Left cardiac atrium (tissue), 4 donors: ENCODE measurements around the gene CLDN5. TPM values are rescaled to one million over a fixed set of nuclear protein-coding genes. Genes with fewer than 3 reads are reported as not detected.

ENCODE experiments used
- ATAC-seq, 2 donors: fragments of 200-7000 bp; cut with Tn5 transposase; one replicate each; pipeline ENCODE4 v1.9.1; 2020; ENCODE audit warnings: mild to moderate bottlenecking in 2 of 2, moderate library complexity in 2 of 2
- DNase-seq: peaks from one replicate; pipeline ENCODE4 v3.0.0-alpha.2; 2020
- intact Hi-C, 2 donors: fragments of 100-400 bp; cut with DNase I; formaldehyde crosslinking; loops; one replicate each; pipeline versions ENCODE4 v1.14.1 to v1.15.1; 2022 to 2023
- long read RNA-seq: library from polyadenylated mRNA; unstranded; transcript quantifications from one replicate; pipeline ENCODE4 v2.0.0, GENCODE V29; 2021
- total RNA-seq, 2 donors: library from RNA; stranded (reverse); fragmentation: NEBNext Ultra II Directional; extraction: Animal tissue kit (Norgen Biotek cat#: 25700); gene quantifications; one replicate each; pipeline ENCODE4 v1.2.1, GENCODE V29; 2021
- donor health status: DM: no; HTN: yes; CAD: no.
- donor health status: DM: no; HTN: yes; CAD: no; lungs with severe emphysema.
- donor health status: DM: yes; HTN: yes; CAD: no.
- donor health status: Dilated cardiomyopathy.

CLDN5 gene, protein sequence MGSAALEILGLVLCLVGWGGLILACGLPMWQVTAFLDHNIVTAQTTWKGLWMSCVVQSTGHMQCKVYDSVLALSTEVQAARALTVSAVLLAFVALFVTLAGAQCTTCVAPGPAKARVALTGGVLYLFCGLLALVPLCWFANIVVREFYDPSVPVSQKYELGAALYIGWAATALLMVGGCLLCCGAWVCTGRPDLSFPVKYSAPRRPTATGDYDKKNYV
- 10 to 100 TPM; 23.3 to 42.1 TPM for total RNA-seq
- long read RNA-seq, transcript CLDN5-203 (2 exons, 1,760 nt), result minor isoform, 12 of 162 reads
- long read RNA-seq, transcript CLDN5-201 (1 exons, 2,357 nt), result major isoform, 148 of 162 reads
- long read RNA-seq, partial matches to known transcripts, result 0 of 162 reads
- long read RNA-seq, other reads (novel, unspliced or antisense), result 2 of 162 reads

DNA sequence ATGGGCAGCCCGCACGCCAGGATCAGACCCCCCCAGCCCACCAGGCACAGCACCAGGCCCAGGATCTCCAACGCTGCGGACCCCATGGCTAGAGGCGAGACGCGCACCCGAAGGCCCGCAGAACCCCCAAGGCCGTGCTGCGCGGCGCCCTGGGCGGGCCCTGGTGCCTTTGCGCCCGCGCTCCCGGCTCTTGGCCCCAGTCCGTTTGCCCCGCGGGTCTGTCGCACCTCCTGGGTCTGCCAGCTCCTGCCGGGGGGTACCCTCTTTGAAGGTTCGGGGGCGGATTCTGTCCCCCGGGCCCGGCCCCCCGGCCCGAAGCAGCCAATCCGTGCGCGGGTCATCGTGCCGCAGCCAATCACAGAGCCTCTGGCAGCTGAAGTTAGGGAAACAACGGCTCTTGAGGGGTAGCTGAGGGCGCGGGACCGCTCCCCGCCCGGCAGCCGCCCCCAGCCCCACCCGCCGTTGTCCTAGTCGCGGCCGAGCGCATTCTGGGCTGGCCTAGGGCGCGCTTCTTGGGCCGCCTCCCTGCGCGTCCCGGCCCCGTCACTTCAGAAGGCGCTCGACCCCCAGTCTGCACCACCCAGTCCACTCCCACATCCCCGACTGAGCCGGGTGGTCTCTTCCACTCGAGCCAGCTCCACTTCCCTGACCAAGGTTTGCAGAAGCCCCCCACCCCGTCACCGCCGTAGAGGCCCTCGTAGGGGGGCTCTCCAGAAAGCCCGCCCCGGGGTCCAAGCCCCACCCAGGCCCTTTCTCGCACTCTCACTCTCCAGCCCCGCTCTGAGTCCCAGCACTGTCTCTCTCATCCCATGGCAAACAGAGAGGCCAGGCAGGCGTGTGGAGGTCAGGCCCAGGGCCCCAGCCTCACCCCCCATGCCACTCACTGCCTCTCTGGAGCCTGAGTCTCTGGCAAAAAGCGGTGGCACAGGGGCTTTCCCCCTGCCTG lies at the start of gene CLDN5:
CLDN5 (minus strand) TSS at position 241 of the 946 bp plus-strand sequence; CDS start at position 86, 155 bp downstream.
- intact Hi-C loops, result loop anchor here (1.0 to 10.0 kb wide), 3 partner anchors 50 to 100 kb away; no protein-coding TSS in a partner anchor
- ATAC-seq, result peak; percentile 48 to 56

DNA sequence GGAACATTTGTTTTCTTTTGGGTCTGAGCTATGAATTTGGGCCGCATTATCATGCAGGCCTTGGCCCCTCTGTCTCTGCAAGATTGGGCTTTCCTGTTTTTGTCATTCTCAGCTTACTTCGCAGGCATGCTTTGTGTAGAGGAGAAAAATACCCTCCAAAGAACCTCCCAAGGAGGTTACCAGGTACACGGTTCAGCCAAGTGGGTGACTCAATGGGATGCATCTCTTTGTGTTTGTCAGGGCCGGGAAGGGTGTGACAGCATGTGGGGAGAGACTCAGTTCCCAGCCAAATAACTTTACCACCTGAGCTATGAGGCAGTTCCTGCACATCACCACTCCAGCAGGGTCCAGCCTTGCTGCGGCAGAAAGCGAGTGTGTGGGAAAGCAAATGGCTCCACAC lies 47.8 kb upstream of the CLDN5 start:
- intact Hi-C loops, result loop anchor here in 1 of 2 donors (10.0 kb wide), 1 partner anchor 47 kb away; the partner anchor contains the start of gene CLDN5
- no peak for DNase-seq
- no peak for ATAC-seq

More for the DNA sequence above, at the start of gene CLDN5:
- DNase-seq, result peak; percentile 39

DNA sequence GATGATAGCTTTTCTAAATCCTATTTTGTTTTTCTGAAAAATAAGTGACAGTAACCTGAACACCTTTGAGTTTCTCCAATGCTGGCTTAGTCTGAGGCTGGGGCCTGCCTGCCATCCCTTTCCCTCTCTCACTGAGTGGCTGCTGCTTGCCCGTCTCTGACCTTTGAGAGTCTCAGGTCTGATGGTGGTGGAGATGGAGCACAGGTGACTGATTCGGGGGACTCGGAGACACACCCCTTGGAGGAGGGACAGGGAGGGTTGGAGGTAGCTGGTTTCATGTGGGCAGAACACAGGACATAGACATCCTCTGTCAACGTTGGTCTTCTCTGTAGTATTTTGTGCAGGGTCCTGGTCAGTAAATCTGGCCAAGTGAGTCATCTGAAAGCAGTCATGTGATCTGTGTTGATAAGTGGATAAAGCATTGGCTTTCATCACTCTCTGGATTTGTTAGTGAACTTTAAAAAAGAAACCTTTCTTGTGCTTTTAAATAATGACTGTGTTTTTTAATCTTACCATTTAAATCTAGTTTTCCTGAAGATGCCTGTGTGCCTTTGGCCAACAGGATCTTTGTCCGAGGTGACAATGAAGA lies 47.1 kb upstream of the CLDN5 start:
- ATAC-seq (no peak), DNase-seq (no peak)
- intact Hi-C loops, result loop anchor here in 1 of 2 donors (10.0 kb wide), 1 partner anchor 46 kb away; the partner anchor contains the start of gene CLDN5

DNA sequence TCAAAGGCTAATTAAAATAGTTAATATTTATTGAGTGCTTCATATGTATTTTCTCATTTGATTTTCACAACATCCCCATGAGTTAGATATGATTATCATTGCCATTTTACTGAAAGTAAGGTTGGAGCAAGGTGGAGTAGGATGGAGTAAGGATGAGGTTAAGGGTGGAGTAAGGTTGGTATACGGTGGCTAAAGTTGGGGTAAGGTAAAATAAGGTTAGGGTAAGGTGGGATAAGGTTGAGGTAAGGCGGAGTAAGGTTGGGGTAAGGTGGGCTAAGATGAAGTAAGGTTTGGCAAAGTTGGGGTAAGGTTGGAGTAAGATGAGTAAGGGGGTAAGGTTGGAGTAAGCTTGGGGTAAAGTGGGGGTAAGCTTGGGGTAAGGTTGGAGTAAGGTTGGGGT lies 45.8 kb upstream of the CLDN5 start:
- no peak for ATAC-seq
- no peak for DNase-seq
- intact Hi-C loops, result loop anchor here in 1 of 2 donors (10.0 kb wide), 1 partner anchor 45 kb away; the partner anchor contains the start of gene CLDN5

DNA sequence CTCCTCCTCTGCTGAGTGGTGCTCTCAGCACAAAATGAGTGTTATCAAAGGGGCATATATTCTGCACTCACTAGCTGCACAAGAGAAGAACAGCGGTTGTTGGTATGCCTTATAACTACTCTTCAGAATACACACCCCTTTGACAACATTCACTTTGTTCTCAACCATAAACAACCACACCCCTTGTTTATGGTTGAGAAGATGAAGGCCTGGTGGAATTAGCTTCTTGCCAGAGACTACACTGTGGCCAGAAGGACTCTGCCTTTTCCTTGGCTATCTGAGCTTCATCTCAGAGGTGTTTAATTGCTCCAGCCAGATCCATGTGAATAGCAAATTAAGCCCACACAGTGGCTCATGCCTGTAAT lies 45.0 kb upstream of the CLDN5 start:
- intact Hi-C loops, result no loop called here
- no peak for ATAC-seq
- no peak for DNase-seq

DNA sequence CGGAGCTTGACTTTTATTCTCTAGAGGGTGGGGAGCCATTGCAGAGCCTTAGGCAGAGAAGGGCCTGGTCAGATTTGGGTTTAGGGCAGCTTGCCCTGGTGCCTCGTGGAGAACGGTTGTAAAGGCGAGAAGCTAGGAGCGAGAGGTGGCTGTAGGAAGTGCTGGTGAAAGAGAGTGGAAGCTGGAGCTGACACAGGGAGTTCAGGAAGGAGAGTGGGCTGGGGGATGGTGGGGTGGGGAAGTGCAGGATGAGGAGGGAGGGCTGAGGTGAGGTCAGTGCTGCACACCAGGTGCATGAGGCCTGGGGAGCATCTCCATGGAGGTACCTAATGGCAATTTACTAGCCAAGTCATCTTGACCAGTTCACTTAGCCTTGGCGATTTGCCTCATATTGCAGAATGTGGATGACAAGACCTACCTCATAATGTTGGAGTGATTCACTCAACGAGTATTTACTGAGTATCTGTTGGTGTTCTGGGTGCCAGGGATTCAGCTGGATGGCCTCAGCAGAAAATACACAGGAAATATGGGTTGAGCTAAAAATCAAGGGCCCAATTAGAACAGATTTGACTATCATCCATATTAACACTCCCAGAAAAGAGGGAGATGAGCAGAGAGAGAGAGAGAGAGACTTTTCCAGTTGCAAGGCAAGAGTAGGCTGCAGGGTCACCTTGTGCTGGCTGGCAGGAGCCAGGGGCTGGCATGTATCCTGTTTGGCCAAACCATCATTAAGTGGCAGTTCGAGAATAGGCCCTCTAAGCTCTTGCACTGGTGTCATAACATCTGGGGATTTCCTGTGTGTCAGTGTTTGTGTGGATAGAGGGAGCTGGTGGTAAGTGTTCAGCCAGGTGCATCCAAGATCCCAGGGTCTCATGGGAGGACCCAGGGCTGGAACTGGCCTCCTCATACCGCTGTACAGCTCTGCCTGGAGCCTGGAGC lies 44.4 kb upstream of the CLDN5 start:
- ATAC-seq (peak in 1 of 2 donors; percentile 59), DNase-seq (no peak)
- intact Hi-C loops, result no loop called here

DNA sequence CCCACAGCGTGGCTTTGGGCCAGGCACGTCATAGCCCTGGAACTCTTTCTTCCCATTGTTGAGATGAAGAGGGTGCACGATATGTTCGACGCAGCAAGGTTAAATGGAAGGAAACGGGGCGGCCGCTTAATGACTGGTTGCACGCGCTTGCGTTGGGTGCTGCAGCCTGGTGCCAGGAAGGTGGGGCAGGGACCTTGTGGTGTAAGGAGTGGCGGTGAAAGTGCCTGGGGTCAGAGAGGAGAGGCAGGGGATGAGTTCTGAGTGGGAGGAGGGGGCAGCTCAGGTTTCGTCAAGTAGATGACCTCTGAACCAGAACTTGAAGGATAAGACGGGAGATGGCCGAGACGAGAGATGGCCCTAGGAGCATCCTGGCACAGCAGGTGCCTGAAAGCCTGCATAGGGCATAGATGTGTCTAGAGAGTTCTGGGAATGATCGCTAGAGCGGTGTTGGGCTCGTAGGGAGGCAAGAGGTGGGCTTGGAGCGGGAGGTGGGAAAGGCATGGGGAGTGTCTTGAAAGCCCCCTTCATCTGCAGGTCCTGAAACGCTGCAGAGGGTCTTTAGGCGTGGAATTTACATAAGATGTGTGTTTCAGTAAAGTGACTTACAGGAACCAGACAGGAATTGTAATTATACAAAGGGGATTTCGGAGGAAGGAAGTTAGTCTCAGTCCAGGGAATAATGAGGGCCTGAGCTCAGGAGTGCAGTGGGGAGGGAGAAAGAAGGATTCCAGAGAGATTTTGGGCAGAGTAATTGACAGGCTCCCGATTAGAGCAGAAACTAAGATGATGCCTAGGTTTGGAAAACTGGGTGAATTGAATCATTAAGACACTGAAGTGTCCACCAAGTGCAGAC lies 43.2 kb upstream of the CLDN5 start:
- DNase-seq (no peak), ATAC-seq (peak in 1 of 2 donors; percentile 52)
- intact Hi-C loops, result no loop called here

DNA sequence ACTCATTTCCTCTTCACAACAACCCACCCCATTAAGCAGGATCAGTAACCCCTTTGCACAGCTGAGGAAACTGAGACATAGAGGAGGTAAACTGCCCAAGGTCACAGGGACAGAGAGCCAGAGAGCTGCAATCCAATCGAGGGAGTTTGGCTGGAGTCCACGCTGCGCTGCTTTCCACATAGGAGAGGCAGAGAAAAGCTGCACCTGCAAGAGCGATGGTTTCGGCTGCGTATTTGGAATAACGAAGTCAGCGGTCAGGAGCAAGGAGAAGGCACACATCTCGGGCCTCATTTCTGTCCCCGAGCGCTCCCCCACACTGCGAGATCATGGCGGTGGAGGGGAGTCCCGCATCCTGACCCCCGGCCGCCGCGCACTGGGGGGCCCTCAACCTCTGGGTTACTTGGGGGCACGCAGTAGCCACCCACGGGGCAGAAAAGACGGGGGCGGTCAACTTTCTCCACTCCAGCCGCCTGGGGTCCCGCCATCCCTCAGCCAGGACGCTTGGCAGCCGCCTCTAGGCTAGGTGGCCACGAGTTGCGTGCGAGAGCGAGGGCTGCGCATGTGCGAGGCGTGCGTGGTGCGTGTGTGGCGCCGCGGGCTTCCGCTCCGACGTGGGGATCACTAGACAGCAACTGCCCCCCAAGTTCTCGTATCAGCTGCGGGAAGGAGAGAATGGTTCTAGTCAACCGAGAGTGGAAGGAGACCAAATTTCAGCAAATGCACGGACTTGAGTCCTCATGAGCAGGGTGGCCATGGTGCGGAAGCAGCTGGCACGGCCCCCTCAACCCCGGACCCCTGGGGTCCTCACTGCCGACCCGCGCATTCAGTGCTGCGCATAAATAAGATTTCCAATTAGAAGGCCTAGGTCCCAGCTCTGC lies 42.3 kb upstream of the CLDN5 start:
- intact Hi-C loops, result no loop called here
- no peak for ATAC-seq
- DNase-seq, result no peak

DNA sequence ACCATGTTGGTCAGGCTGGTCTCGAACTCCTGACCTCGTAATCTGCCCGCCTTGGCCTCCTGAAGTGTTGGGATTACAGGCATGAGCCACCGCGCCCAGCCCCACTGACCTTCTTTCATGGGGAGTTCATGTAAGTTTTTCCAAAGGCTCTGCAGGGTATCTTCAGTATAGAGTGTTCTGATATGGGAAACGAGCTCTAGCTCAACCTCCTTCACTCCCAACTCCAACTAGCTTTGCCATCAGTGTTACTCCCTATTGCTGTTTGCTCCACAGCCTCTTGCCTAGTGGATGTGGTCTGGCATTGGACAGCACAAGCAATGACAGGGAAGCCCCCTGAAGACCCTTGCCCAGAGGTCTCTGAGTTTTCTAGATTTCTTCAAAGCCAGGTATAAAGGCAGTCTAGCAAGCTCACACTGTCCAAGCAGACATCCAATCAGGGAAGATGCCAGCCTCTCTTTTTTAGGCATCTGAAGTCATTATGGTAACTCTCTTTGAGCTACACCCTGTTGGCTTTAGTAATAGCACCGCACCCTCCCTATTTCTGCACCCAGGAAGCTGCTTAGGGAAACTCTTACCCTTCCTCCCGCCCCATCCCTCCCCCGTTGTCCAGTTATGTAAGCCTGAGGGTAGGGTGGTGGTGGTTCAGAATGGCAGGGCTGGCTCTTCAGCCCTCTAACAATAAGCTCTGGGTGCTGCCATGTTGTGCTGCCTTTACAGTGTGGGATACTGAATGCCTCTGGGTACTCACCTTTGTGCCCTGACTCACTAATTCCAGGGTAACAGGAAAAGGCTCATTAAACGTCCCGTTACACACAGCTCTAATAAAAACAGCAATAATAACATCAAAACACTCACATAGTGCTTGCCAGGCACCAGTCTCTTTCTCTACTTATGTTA lies 41.4 kb upstream of the CLDN5 start:
- intact Hi-C loops, result no loop called here
- no peak for ATAC-seq
- DNase-seq, result no peak

DNA sequence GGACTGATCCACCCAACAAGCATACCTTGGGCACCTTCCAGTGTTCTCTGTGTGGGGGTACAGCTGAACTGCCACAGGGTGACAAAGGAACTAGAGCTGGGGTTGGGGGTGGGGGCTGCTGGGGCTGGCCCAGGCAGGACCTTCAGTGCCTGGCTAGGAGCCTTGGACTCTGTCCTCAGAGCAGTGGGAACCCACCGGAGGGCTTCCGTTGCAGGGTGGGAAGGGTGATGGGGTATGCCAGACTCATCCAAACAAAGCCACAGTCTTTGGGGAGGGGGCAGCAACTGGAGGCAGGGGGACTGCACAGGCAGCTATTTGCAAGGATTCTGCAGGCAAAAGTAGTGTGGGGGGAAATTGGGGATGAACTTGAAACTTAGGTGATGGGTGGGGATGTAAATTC lies 35.7 kb upstream of the CLDN5 start:
- intact Hi-C loops, result no loop called here
- no peak for ATAC-seq
- DNase-seq, result no peak

DNA sequence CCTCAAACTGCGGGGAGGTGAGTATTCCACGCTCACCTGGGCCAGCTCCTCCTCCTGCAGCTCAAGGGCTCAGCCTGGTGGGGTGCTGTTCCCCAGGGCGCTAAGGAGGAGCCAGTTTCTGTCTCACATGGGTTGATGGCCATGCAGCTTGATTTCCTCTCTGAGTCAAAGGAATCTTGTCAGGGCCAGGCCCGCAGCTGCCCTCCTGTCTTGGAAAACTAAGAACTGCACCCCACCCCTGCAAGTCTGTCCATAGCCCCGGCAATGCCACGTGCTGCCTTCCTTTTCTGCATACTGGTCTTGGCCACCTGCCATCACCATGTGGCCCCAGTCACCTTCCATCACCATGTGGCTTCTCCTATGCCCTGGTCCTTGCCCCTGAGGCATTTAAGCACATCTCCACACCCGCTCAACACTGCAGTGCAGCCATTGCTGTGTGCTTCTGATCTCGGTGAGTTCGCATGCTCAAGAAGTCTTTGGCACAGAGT lies 35.2 kb upstream of the CLDN5 start:
- ATAC-seq, result no peak
- intact Hi-C loops, result no loop called here
- no peak for DNase-seq

DNA sequence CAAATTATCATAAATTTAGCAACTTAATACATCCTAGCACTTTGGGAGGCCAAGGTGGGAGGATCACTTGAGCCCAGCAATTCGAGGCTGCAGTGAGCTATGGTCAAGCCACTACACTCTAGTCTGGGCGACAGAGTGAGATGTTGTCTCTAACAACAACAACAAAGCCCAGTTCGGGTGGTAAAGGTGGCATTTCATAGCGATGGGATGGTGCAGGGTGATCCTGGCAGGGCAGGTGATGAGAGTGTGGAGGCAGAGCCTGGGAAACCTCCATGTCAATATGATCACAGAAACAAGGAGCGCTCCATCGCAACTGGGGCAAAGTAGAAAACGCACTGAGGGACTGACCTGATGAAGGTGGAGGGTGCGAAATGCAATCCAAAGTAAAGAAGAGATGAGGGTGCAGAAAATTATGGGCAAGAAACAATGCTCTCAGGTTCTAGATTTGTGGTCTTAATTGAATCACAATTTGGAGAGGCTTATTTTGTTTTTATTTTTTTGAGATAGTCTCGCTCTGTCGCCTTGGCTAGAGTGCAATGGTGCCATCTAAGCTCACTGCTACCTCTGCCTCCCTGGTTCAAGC lies 32.8 kb upstream of the CLDN5 start:
- intact Hi-C loops, result no loop called here
- ATAC-seq, result no peak

DNA sequence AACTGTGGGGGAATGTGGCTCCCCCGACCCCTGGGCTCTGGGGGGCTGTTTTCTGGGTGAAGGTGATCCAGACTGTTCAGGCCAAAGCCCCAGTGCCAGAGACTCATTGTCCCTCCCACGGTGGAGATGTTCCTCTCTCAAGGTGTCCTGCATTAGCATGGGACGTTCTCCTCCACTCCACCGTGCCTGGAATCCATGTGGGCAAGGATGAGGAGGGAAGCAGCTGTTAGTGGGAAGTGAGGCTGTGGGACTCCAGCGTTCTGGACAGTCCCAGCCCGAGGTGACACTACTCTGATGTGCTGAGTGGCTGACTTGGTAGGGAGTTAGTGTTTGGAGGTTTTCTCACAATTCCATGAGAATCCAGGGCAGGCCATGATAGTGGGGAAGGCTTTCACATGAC lies 31.4 kb upstream of the CLDN5 start:
- intact Hi-C loops, result no loop called here
- DNase-seq (no peak), ATAC-seq (no peak)

More for the DNA sequence above, 32.8 kb upstream of the CLDN5 start:
- DNase-seq, result no peak

DNA sequence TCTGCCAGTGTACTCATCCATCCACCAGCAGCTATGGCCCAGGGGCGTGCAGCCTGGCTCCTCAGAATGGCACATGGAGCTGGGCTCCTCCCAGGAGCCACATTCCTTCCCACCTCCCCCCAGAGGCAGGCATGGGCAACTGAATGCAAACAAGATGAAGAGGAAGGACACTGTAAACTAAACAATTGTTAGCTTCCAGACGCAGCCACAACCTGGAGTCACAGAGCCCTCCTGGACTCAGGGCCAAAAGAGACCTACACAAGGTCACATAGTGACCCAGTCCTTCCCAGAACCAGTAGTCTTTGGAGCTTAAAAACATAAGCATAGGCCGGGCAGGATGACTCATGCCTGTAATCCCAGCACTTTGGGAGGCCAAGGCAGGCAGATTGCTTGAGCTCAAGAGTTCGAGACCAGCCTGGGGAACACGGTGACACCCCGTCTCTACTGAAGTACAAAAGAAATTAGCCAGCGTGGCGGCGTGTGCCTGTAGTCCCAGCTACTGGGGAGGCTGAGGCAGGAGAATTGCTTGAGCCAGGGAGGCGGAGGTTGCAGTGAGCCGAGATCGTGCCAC lies 30.7 kb upstream of the CLDN5 start:
- no peak for ATAC-seq
- no peak for DNase-seq
- intact Hi-C loops, result no loop called here

DNA sequence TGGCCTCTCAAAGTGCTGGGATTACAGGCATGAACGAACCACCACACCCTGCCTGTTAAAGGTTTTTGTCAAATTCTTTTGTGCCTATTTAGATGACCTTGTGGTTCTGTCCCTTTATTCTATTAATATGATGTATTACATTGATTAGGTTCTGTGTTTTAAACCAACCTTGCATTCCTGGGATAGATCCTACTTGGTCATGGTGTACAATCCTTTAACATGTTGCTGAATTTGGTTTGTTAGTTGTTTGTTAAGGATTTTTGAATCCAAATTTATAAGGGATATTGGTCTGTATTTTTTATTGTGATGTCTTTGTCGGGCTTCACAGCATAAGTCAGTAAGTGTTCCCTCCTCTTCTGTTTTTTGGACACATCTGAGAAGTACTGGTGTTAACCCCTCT lies 29.0 kb upstream of the CLDN5 start:
- intact Hi-C loops, result no loop called here
- no peak for ATAC-seq

More for the DNA sequence above, 29.0 kb upstream of the CLDN5 start:
- DNase-seq, result no peak
